H1 (cell line): ENCODE measurements around the gene ISCA2. TPM values are rescaled to one million over a fixed set of nuclear protein-coding genes. Genes with fewer than 3 reads are reported as not detected.

Experiments used
- CTCF ChIA-PET: fragments of 300-600 bp; sonication (Branson Sonifier 250); formaldehyde crosslinking; loops from one replicate; lab custom pipeline; 2021; ENCODE audit not compliant: partially characterized antibody; lab: Charles Lee
- POLR2A ChIA-PET: fragments of 300-600 bp; sonication (Branson Sonifier 250); formaldehyde crosslinking; loops from one replicate; lab custom pipeline; 2021; ENCODE audit warnings: inconsistent platforms; ENCODE audit not compliant: partially characterized antibody; lab: Charles Lee
- DNase-seq, 2 experiments: peaks; one replicate each; pipeline versions ENCODE4 v3.0.0 to v3.0.0-alpha.2; 2010 to 2022; ENCODE audit warnings: low spot score in 2 of 2, low read depth in 1 of 2, mixed read lengths in 1 of 2
- FAIRE-seq: peaks from 2 replicates; lab custom pipeline; 2011; peaks lifted over from hg19 to GRCh38; lab: Jason Lieb, UNC
- H2AFZ ChIP-seq: 2 replicates; pipeline ENCODE4 v1.8.1; 2012; ENCODE audit warnings: low read length, inconsistent platforms
- H2AK5ac ChIP-seq: 2 replicates; pipeline ENCODE4 v1.6.1; 2013; ENCODE audit warnings: low read depth, low read length
- H2BK120ac ChIP-seq: replicated peaks from 2 replicates; pipeline ENCODE3; 2013; ENCODE audit warnings: low read depth, low read length, inconsistent platforms
- H2BK12ac ChIP-seq: 2 replicates; pipeline ENCODE4 v1.6.1; 2013; ENCODE audit warnings: low read depth, low read length
- H2BK15ac ChIP-seq: 2 replicates; pipeline ENCODE4 v1.6.1; 2013; ENCODE audit warnings: low read length
- H2BK20ac ChIP-seq: 2 replicates; pipeline ENCODE4 v1.6.1; 2013; ENCODE audit warnings: low read length
- H2BK5ac ChIP-seq: 2 replicates; pipeline ENCODE4 v1.6.1; 2013; ENCODE audit warnings: low read depth, low read length
- H3K14ac ChIP-seq: 2 replicates; pipeline ENCODE4 v1.6.1; 2013; ENCODE audit warnings: inconsistent platforms; ENCODE audit not compliant: insufficient read length
- H3K18ac ChIP-seq: 2 replicates; pipeline ENCODE4 v1.6.1; 2013; ENCODE audit warnings: low read length; ENCODE audit errors: extremely low read depth
- H3K23ac ChIP-seq: 2 replicates; pipeline ENCODE4 v1.6.1; 2013; ENCODE audit warnings: inconsistent platforms; ENCODE audit not compliant: insufficient read length
- H3K23me2 ChIP-seq: 2 replicates; pipeline ENCODE4 v1.6.1; 2013; ENCODE audit warnings: low read depth, low read length
- H3K27ac ChIP-seq: 2 replicates; pipeline ENCODE4 v1.6.1; 2011; ENCODE audit warnings: low read depth, low read length, inconsistent platforms
- H3K27me3 ChIP-seq, 4 experiments: replicated peaks in 1 of 4; 1 replicate in 1 of 4; 2 replicates in 3 of 4; pipeline versions ENCODE4 v1.6.1 to v1.8.1; 2011 to 2013; ENCODE audit warnings: low read length in 3 of 4, mild to moderate bottlenecking in 3 of 4, inconsistent platforms in 2 of 4, mixed read lengths in 2 of 4, moderate library complexity in 1 of 4; ENCODE audit not compliant: control insufficient read depth in 3 of 4, insufficient read depth in 3 of 4; ENCODE audit errors: extremely low read depth in 1 of 4
- H3K36me3 ChIP-seq, 4 experiments: 2 replicates each; pipeline versions ENCODE4 v1.6.1 to v1.8.1; 2011 to 2013; ENCODE audit warnings: mild to moderate bottlenecking in 4 of 4, low read length in 3 of 4, moderate library complexity in 2 of 4, control low read depth in 1 of 4, inconsistent platforms in 1 of 4; ENCODE audit not compliant: insufficient read depth in 4 of 4, control insufficient read depth in 2 of 4
- H3K4ac ChIP-seq: replicated peaks from 2 replicates; pipeline ENCODE3; 2013; ENCODE audit warnings: low read length, low read depth, mixed read lengths, inconsistent platforms; ENCODE audit not compliant: insufficient read length
- H3K4me1 ChIP-seq, 4 experiments: replicated peaks in 1 of 4; 1 replicate in 1 of 4; 2 replicates in 3 of 4; pipeline versions ENCODE4 v1.6.1 to v1.8.1; 2011 to 2013; ENCODE audit warnings: low read length in 3 of 4, inconsistent platforms in 2 of 4, mixed read lengths in 1 of 4; ENCODE audit not compliant: insufficient read depth in 4 of 4, control insufficient read depth in 3 of 4
- H3K4me2 ChIP-seq, 2 experiments: 2 replicates each; pipeline versions ENCODE4 v1.6.1 to v1.8.1; 2011 to 2013; ENCODE audit warnings: low read depth in 2 of 2, low read length in 2 of 2, control low read depth in 1 of 2, inconsistent platforms in 1 of 2, mild to moderate bottlenecking in 1 of 2; ENCODE audit not compliant: insufficient read depth in 1 of 2
- H3K4me3 ChIP-seq, 4 experiments: fragments of 200-600, 300-600 bp in 1 of 4; sonication (generic), shearing (Covaris generic), sonication (Bioruptor Twin) in 1 of 4; 2 replicates each; pipeline versions ENCODE4 v1.5.1 to v1.8.1; 2011 to 2016; ENCODE audit warnings: low read length in 4 of 4, low read depth in 3 of 4, control low read depth in 2 of 4, inconsistent platforms in 2 of 4, mild to moderate bottlenecking in 2 of 4, mixed read lengths in 1 of 4, moderate library complexity in 1 of 4; ENCODE audit not compliant: insufficient read depth in 2 of 4; ENCODE audit errors: extremely low read depth in 1 of 4
- H3K56ac ChIP-seq: replicated peaks from 2 replicates; pipeline ENCODE3; 2013; ENCODE audit warnings: low read depth, mild to moderate bottlenecking, mixed read lengths, low read length, inconsistent platforms; ENCODE audit not compliant: insufficient read length
- H3K79me1 ChIP-seq: 2 replicates; pipeline ENCODE4 v1.6.1; 2013; ENCODE audit warnings: low read depth, low read length, control low read depth
- H3K79me2 ChIP-seq, 2 experiments: 2 replicates each; pipeline versions ENCODE4 v1.6.1 to v1.8.1; 2012 to 2013; ENCODE audit warnings: low read length in 2 of 2, mild to moderate bottlenecking in 2 of 2, inconsistent platforms in 1 of 2; ENCODE audit not compliant: insufficient read depth in 2 of 2, control insufficient read depth in 1 of 2
- H3K9ac ChIP-seq, 4 experiments: replicated peaks in 1 of 4; 1 replicate in 1 of 4; 2 replicates in 3 of 4; pipeline versions ENCODE4 v1.6.1 to v1.8.1; 2011 to 2013; ENCODE audit warnings: low read depth in 3 of 4, low read length in 3 of 4, control low read depth in 2 of 4, mild to moderate bottlenecking in 2 of 4, moderate library complexity in 2 of 4, inconsistent platforms in 1 of 4; ENCODE audit errors: extremely low read depth in 1 of 4
- H3K9me3 ChIP-seq, 2 experiments: 2 replicates each; pipeline versions ENCODE4 v1.6.1 to v1.8.1; 2012 to 2013; ENCODE audit warnings: mild to moderate bottlenecking in 2 of 2, moderate library complexity in 2 of 2, control low read depth in 1 of 2, inconsistent platforms in 1 of 2, low read depth in 1 of 2, low read length in 1 of 2, mixed read lengths in 1 of 2; ENCODE audit not compliant: insufficient read depth in 2 of 2
- H4K20me1 ChIP-seq, 2 experiments: replicated peaks in 1 of 2; 2 replicates each; pipeline versions ENCODE3 to v1.8.1; 2011 to 2013; ENCODE audit warnings: inconsistent platforms in 2 of 2, low read length in 2 of 2, mild to moderate bottlenecking in 1 of 2; ENCODE audit not compliant: insufficient read depth in 2 of 2, control insufficient read depth in 1 of 2
- H4K5ac ChIP-seq: 2 replicates; pipeline ENCODE4 v1.6.1; 2013; ENCODE audit warnings: low read length, low read depth, mixed read lengths, inconsistent platforms; ENCODE audit not compliant: insufficient read length
- H4K8ac ChIP-seq: 2 replicates; pipeline ENCODE4 v1.8.0; 2013; ENCODE audit warnings: mild to moderate bottlenecking, moderate library complexity, low read length, inconsistent platforms; ENCODE audit not compliant: insufficient read depth; ENCODE audit errors: extremely low read depth
- H4K91ac ChIP-seq: replicated peaks from 2 replicates; pipeline ENCODE3; 2013; ENCODE audit warnings: low read length, mixed read lengths, inconsistent platforms; ENCODE audit not compliant: insufficient read length
- SIX5 ChIP-seq: IDR thresholded peaks from 2 replicates; pipeline ENCODE4 v1.6.1; 2011; ENCODE audit warnings: mild to moderate bottlenecking, low read depth, low read length
- SRF ChIP-seq: IDR thresholded peaks from 2 replicates; pipeline ENCODE4 v1.6.1; 2011; ENCODE audit warnings: mild to moderate bottlenecking, low read depth, low read length, moderate library complexity
- WGBS, 2 experiments: shearing (Covaris generic) in 1 of 2; methylation state at CpG; one replicate each; pipeline versions ENCODE4 v1.1.6 to v1.1.7; 2013 to 2015; ENCODE audit warnings: low lambda C conversion rate in 2 of 2, mixed read lengths in 2 of 2, inconsistent platforms in 1 of 2, low coverage in 1 of 2, missing lambda C conversion rate in 1 of 2; ENCODE audit not compliant: insufficient replicate concordance in 2 of 2, insufficient coverage in 1 of 2, insufficient read length in 1 of 2; ENCODE audit errors: extremely low coverage in 1 of 2, missing lambda C conversion rate in 1 of 2; 5-methylcytosine and 5-hydroxymethylcytosine counted together
- polyA plus RNA-seq, 7 experiments: library from polyadenylated mRNA; depleted of rRNA in 3 of 7; stranded (reverse) in 5 of 7; unstranded in 2 of 7; fragments of >200 nt in 5 of 7; fragments of 200-250 nt in 2 of 7; gene quantifications; 1 replicate in 5 of 7; 2 replicates in 1 of 7; 4 replicates in 1 of 7; pipeline versions ENCODE4 v1.2.1 to v1.2.3, GENCODE V29; 2011 to 2013; ENCODE audit warnings: missing spikeins in 2 of 7, mixed read lengths in 2 of 7
- total RNA-seq: library from RNA; stranded (reverse); fragmentation: NEBNext Ultra II Directional; extraction: Animal tissue kit (Norgen Biotek cat#: 25700); gene quantifications from 2 replicates; pipeline ENCODE4 v1.2.1, GENCODE V29; 2021

Gene ISCA2
- total and polyA plus RNA-seq, 2 of the 8 experiments (the other 6 are each of a cell fraction or from before 2014, with no cell fraction given), result 43.5 to 78.6 TPM

DNA sequence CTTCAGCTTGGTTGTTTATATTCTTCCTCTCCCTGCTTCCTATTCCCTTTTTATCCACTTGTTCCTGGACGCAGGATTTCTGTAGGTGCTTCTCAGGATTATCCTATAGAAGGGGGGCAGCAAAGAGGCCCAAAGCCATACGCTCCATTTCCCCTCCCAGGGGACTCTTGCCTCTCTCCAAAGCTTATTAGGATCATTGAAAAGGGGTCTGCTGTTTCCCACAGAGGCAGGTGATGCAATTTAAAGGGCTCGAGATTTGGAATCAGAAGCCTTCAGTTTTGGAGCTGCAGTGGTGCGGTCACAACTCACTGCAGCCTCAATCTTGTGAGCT lies 36.0 kb upstream of the ISCA2 start:
- Histone ChIP-seq H3K56ac (no peak overlapping the region), H2BK15ac (no peak overlapping the region), H3K18ac (no peak overlapping the region), H3K9me3 (peaks cover 0 to 5% of the 10 kb centered on the region in 2 experiments; a peak in 3 of 4 replicates), H2BK12ac (peak overlapping the region; percentile 35; the same call in 1 of the 2 replicates), H2AK5ac (no peak overlapping the region), H3K27me3 (no peaks in the 10 kb centered on the region), H3K79me1 (no peaks in the 10 kb centered on the region), H3K23me2 (no peaks in the 10 kb centered on the region), H4K20me1 (no peaks in the 10 kb centered on the region), H4K5ac (no peak overlapping the region), H3K27ac (no peak overlapping the region), H4K91ac (no peak overlapping the region), H3K23ac (no peak overlapping the region), H3K14ac (no peak overlapping the region), H2BK120ac (no peak overlapping the region), H3K9ac (no peak overlapping the region), H3K36me3 (0 out of 8 replicates have a peak, but pooled peaks cover 0 to 4% (median 0%) of the 10 kb centered on the region in 4 experiments), H2BK20ac (no peak overlapping the region), H4K8ac (no peak overlapping the region), H3K4ac (no peak overlapping the region), H2AFZ (no peak overlapping the region), H3K79me2 (no peaks in the 10 kb centered on the region), H2BK5ac (no peak overlapping the region), H3K4me3 (no peak overlapping the region), H3K4me1 (peaks cover 0 to 3% (median 2%) of the 10 kb centered on the region in 4 experiments; a peak in 5 of 7 replicates), H3K4me2 (no peak overlapping the region)
- WGBS, 2 experiments, result 72% methylated on average over 4 of the region's 4 CpGs; no CpG with 5 or more reads in 1 of the 2 experiments
- ChIA-PET CTCF (interaction anchor here (0.6 to 18.2 kb wide), 21 partner anchors 9 to 164 kb away, joined by 3 to 181 read pairs (median 4); partner anchors contain the start of genes ISCA2 and NPC2), POLR2A (interaction anchor here (1.2 to 1.5 kb wide), 4 partner anchors 17 to 108 kb away, joined by 4 to 5 read pairs (median 4); no protein-coding TSS in a partner anchor)
- FAIRE-seq, result no peak
- DNase-seq, result no peak
- no peak for TF ChIP-seq SIX5
- no peak for TF ChIP-seq SRF
